Pancreas (tissue), 10 donors: ENCODE results near the gene ABCC11. TPM values are rescaled to one million over a fixed set of nuclear protein-coding genes. Genes with fewer than 3 reads are reported as not detected.

ENCODE experiments used
- ATAC-seq, 4 donors: fragments of 200-7000 bp; cut with Tn5 transposase; one replicate each; pipeline versions ENCODE4 v1.8.0 to v1.9.1; 2020; ENCODE audit warnings: mild to moderate bottlenecking in 4 of 4, moderate library complexity in 4 of 4
- DNase-seq, 6 donors: peaks; one replicate each; pipeline ENCODE4 v3.0.0-alpha.2; 2020
- FAIRE-seq: peaks from 2 replicates; lab custom pipeline; 2012; peaks lifted over from hg19 to GRCh38; lab: Jason Lieb, UNC
- H3K27ac ChIP-seq, 4 donors: fragments of 200-600 bp; sonication (generic); 1 replicate in 3 of 4; 2 replicates in 1 of 4; pipeline versions ENCODE4 v1.5.0 to v1.8.0; 2020
- H3K27me3 ChIP-seq, 4 donors: fragments of 200-600 bp; one replicate each; pipeline ENCODE4 v1.8.0; 2021
- H3K36me3 ChIP-seq, 3 donors: fragments of 200-600 bp; sonication (generic) in 1 of 3; one replicate each; pipeline versions ENCODE4 v1.5.0 to v1.8.0; 2020 to 2021
- H3K4me1 ChIP-seq, 3 donors: fragments of 200-600 bp; one replicate each; pipeline ENCODE4 v1.8.0; 2021
- H3K4me3 ChIP-seq, 4 donors: fragments of 200-600 bp; sonication (generic) in 2 of 4; one replicate each; pipeline versions ENCODE4 v1.5.0 to v1.8.0; 2020 to 2021
- H3K9me3 ChIP-seq, 4 donors: fragments of 200-600 bp; one replicate each; pipeline ENCODE4 v1.8.0; 2021
- CTCF ChIP-seq, 4 donors: fragments of 200-600 bp; sonication (generic) in 3 of 4; IDR thresholded peaks; one replicate each; pipeline versions ENCODE4 v1.5.0 to v1.8.0; 2021; ENCODE audit warnings: antibody characterized with exemption in 4 of 4
- WGBS, 2 donors: extraction: QIAGEN DNeasy Blood & Tissue Kit; methylation state at CpG; one replicate each; pipeline ENCODE4 v1.1.7; 2013; 5-methylcytosine and 5-hydroxymethylcytosine counted together
- intact Hi-C, 3 donors: fragments of 100-400 bp; cut with DNase I; formaldehyde crosslinking; loops; one replicate each; pipeline versions ENCODE4 v1.11.1 to v1.14.2; 2022
- polyA plus RNA-seq, 2 donors: library from polyadenylated mRNA; stranded (reverse); fragments of 200-250 nt; gene quantifications; one replicate each; pipeline ENCODE4 v1.2.3, GENCODE V29; 2013
- total RNA-seq, 6 donors: library from RNA; stranded (reverse); fragmentation: NEBNext Ultra II Directional in 4 of 6; extraction: Animal tissue kit (Norgen Biotek cat#: 25700) in 4 of 6; gene quantifications; one replicate each; pipeline versions ENCODE4 v1.2.1 to v1.2.4, GENCODE V29; 2021 to 2023
- donor health status: healthy with polysubstance abuse.
- donor health status: DM: no; HTN: no; CAD: no; lungs with moderate emphysema.
- donor health status: DM: no; HTN: no; CAD: no.
- donor health status: control.
- donor health status: control.
- donor health status: Bipolar disorder and iron deficiency.
- donor health status: DM: yes; HTN: yes; CAD: no.
- donor health status: DM: no; HTN: no; CAD: no.
- donor health status: DM: no; HTN: no; CAD: no.
- donor health status: DM: yes; HTN: yes; CAD: no.

The ABCC11 gene
- total and polyA plus RNA-seq, 8 donors = 0.11 to 0.41 (median 0.26) TPM; not detected in 1

GRCh38 chr16:48212033-48212432 is 35.3 kb downstream of the ABCC11 start:
- ATAC-seq = no peak

GRCh38 chr16:48210747-48211146 is 36.6 kb downstream of the ABCC11 start:
- H3K4me3 ChIP-seq = no peak overlapping the region
- intact Hi-C loops = no loop called here
- TF ChIP-seq CTCF (IDR thresholded peaks at IDR 0.05) = no peak
- H3K27me3 ChIP-seq = no peaks in the 10 kb centered on the region
- 65 to 67% methylated on average over 6 of the region's 6 CpGs for WGBS, 2 donors
- DNase-seq = peak in 5 of 6 donors; percentile 26 to 70 (median 54)
- peak; percentile 71 to 88 (median 81) for ATAC-seq
- H3K9me3 ChIP-seq = no peaks in the 10 kb centered on the region
- no peaks in the 10 kb centered on the region for H3K4me1 ChIP-seq
- FAIRE-seq = no peak
- H3K27ac ChIP-seq = no peak overlapping the region
- H3K36me3 ChIP-seq = no peaks in the 10 kb centered on the region

More at GRCh38 chr16:48212033-48212432, 35.3 kb downstream of the ABCC11 start:
- Histone ChIP-seq H3K9me3 (no peaks in the 10 kb centered on the region), H3K36me3 (no peaks in the 10 kb centered on the region), H3K4me1 (no peaks in the 10 kb centered on the region), H3K4me3 (no peak overlapping the region), H3K27ac (no peak overlapping the region), H3K27me3 (no peaks in the 10 kb centered on the region)
- TF ChIP-seq CTCF (IDR thresholded peaks at IDR 0.05) = no peak
- FAIRE-seq = no peak
- intact Hi-C loops = no loop called here
- 86 to 90% methylated on average over 3 of the region's 3 CpGs for WGBS, 2 donors
- no peak for DNase-seq

- no peak for TF ChIP-seq CTCF (IDR thresholded peaks at IDR 0.05)
- no peaks in the 10 kb centered on the region for H3K9me3 ChIP-seq
- H3K4me3 ChIP-seq = no peak overlapping the region
- intact Hi-C loops = no loop called here
- DNase-seq (no peak), ATAC-seq (no peak), FAIRE-seq (no peak)
- H3K27me3 ChIP-seq = no peaks in the 10 kb centered on the region
- H3K27ac ChIP-seq = no peak overlapping the region
- H3K36me3 ChIP-seq = no peaks in the 10 kb centered on the region
- 75 to 82% methylated on average over 8 of the region's 8 CpGs for WGBS, 2 donors
- peaks cover 4 to 13% (median 6%) of the 10 kb centered on the region in 3 donors for H3K4me1 ChIP-seq
These were observed 40.6 kb downstream of the ABCC11 start for GRCh38 chr16:48206594-48207242.

- H3K9me3 ChIP-seq = no peaks in the 10 kb centered on the region
- no peak for ATAC-seq
- H3K27ac ChIP-seq = peak overlapping the region in 2 of 4 donors; percentile 12 to 14
- FAIRE-seq = no peak
- 45 to 55% methylated on average over 6 of the region's 6 CpGs for WGBS, 2 donors
- H3K4me1 ChIP-seq = peaks cover 8 to 13% (median 9%) of the 10 kb centered on the region in 3 donors
- no peak overlapping the region for H3K4me3 ChIP-seq
- DNase-seq = no peak
- H3K36me3 ChIP-seq = no peaks in the 10 kb centered on the region
- no peak for TF ChIP-seq CTCF (IDR thresholded peaks at IDR 0.05)
- intact Hi-C loops = no loop called here
- H3K27me3 ChIP-seq = no peaks in the 10 kb centered on the region
These were observed 42.6 kb downstream of the ABCC11 start for GRCh38 chr16:48204825-48205151.
